ENCODE measurements around the gene FOXO6. TPM values are rescaled to one million over a fixed set of nuclear protein-coding genes. Genes with fewer than 3 reads are reported as not detected.

The FOXO6 gene
- total RNA-seq, 6 experiments from 2014 or later, result 0.12 to 0.55 (median 0.54) TPM; not detected in 3

DNA sequence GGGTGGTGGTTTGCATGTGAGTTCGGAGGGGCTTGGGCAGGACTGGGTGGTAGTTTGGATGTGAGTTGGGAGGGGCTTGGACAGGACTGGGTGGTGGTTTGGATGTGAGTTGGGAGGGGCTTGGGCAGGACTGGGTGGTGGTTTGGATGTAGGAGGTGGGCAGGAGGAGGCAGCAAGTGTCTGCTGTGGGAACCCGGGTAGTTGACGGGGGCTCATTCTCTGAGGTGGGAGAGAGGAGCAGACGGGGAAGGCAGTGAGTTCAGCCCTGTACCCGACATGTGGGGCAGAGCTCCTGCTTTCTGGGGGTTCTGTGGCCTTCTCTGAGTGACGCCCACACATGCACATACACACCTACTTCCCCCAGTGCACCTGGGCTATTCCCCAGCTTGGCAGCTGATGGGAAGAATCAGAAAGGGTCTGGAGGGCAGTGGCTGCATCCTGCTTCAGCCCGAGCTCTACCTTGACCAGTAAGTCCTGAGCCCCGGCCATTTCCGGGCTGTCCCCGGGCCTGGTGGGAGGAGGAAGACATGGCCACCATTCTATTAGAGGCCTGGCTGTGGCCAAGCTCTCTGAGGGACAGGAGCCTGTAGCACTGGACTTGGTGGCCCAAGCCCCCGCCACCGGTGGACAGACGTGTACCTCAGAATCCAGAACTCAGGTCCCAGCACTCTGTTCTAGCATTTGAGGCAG lies 65.1 kb downstream of the FOXO6 start:
- Histone ChIP-seq H3K27me3 (no peaks in the 10 kb centered on the region), H3K9me3 (no peaks in the 10 kb centered on the region), H3K36me3 (no peaks in the 10 kb centered on the region), H3K4me3 (no peak overlapping the region), H3K27ac (no peak overlapping the region), H3K4me1 (no peaks in the 10 kb centered on the region)
- ATAC-seq (no peak), DNase-seq (no peak)
- TF ChIP-seq, protein P1, sequence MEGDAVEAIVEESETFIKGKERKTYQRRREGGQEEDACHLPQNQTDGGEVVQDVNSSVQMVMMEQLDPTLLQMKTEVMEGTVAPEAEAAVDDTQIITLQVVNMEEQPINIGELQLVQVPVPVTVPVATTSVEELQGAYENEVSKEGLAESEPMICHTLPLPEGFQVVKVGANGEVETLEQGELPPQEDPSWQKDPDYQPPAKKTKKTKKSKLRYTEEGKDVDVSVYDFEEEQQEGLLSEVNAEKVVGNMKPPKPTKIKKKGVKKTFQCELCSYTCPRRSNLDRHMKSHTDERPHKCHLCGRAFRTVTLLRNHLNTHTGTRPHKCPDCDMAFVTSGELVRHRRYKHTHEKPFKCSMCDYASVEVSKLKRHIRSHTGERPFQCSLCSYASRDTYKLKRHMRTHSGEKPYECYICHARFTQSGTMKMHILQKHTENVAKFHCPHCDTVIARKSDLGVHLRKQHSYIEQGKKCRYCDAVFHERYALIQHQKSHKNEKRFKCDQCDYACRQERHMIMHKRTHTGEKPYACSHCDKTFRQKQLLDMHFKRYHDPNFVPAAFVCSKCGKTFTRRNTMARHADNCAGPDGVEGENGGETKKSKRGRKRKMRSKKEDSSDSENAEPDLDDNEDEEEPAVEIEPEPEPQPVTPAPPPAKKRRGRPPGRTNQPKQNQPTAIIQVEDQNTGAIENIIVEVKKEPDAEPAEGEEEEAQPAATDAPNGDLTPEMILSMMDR (IDR thresholded peaks at IDR 0.05), result no peak
- no peak for TF ChIP-seq POLR2A (IDR thresholded peaks at IDR 0.05)
- 91% methylated on average over 4 of the region's 13 CpGs for WGBS (ENCODE audit: insufficient coverage, low coverage, low lambda C conversion rate, missing lambda C conversion rate)
- intact Hi-C loops (cut with DNase I), result no loop called here

DNA sequence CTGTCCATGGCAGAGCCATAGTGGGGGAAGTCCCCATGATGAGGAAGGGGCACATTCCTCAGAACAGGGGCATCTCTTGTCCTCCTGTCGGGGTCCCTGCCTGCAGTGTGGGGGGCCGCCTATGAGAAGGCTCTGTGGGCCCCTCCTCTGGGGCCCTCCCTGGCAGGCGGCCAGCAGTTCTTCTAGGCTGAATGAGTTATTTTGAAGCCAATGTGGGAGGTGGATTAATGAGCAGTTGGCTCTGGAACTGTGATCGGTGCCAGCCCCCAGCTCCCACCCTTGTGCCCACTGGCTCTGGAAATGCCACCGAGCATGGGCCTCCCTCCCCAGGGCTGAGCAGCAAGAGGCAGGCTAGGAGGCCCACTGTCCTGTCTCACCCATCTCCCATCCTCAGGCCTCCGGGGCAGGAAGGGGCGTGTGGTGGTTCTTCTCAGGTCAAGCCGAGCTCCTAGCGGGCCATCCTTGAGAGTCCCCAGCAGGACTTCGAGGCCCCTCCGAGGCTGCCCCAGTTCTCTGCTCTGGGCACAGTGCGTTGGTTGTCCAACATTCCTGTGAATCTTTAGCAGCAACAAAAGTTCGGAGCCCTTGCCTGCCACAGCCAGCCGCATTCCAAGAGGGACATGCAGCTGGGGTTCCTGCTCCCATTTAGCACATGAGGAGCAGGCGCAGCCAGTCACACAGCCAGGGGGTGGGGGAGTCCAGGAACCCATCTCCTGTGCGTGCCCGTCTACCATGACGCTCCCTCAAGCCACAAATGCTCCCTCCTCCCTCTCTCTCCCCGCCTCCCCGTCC lies 66.1 kb downstream of the FOXO6 start:
- H3K27me3 ChIP-seq, result no peaks in the 10 kb centered on the region
- ATAC-seq (no peak), DNase-seq (no peak)
- no peak overlapping the region for H3K27ac ChIP-seq
- no peak overlapping the region for H3K4me3 ChIP-seq
- H3K4me1 ChIP-seq, result peaks cover 0 to 7% (median 0%) of the 10 kb centered on the region in 4 donors
- no peaks in the 10 kb centered on the region for H3K36me3 ChIP-seq
- no peaks in the 10 kb centered on the region for H3K9me3 ChIP-seq
- WGBS (ENCODE audit: insufficient coverage, low coverage, low lambda C conversion rate, missing lambda C conversion rate), result no CpG with 5 or more reads among the region's 20 CpGs
- TF ChIP-seq POLR2A (IDR thresholded peaks at IDR 0.05), result no peak
- TF ChIP-seq, protein P1 (IDR thresholded peaks at IDR 0.05), result no peak
- intact Hi-C loops (cut with DNase I), result no loop called here

DNA sequence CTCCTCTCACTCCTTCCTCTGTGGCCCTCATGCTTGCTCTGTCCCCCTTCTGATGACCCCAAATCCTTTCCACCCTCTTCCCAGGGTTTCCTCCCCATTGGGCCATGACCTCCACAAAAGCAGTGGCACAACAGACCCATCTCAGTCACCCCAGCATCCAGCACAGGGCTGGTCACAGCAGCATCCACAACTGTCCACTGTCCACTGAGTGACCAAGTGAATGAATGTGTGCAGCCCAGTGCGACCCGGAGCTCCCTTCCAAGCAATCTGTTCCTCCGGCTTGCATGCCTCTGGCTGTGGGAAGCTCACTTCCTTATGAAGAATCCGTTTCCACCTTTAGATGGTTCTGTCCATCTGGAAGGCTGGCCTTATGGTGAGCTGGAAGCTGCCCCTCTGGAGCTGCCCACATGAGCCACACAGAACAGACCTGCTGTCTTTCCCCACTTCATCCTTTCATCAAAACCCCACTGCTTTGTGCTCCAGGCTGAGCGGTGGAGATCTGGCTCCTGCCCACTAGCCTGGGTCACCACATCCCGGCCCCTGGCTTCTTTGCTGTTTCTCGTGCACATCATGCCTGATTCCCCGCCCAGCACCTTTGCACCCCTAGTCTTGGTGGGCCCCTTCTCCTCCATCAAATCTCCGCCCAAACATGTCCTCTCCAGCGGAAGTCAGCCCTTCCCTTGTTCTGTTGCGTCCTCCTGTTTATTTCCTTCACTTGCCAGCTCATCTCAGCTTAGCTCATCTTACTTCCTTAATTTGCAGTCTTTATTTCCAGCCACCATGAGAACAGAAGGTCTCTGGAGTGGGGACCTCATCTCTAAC lies 66.9 kb downstream of the FOXO6 start:
- Histone ChIP-seq H3K9me3 (no peaks in the 10 kb centered on the region), H3K27ac (no peak overlapping the region), H3K36me3 (no peaks in the 10 kb centered on the region), H3K4me1 (peaks cover 0 to 15% (median 0%) of the 10 kb centered on the region in 4 donors), H3K4me3 (no peak overlapping the region), H3K27me3 (no peaks in the 10 kb centered on the region)
- no peak for ATAC-seq
- 65% methylated on average over 8 of the region's 11 CpGs for WGBS (ENCODE audit: insufficient coverage, low coverage, low lambda C conversion rate, missing lambda C conversion rate)
- intact Hi-C loops (cut with DNase I), result no loop called here
- no peak for DNase-seq
- TF ChIP-seq, protein P1 (IDR thresholded peaks at IDR 0.05), result no peak

DNA sequence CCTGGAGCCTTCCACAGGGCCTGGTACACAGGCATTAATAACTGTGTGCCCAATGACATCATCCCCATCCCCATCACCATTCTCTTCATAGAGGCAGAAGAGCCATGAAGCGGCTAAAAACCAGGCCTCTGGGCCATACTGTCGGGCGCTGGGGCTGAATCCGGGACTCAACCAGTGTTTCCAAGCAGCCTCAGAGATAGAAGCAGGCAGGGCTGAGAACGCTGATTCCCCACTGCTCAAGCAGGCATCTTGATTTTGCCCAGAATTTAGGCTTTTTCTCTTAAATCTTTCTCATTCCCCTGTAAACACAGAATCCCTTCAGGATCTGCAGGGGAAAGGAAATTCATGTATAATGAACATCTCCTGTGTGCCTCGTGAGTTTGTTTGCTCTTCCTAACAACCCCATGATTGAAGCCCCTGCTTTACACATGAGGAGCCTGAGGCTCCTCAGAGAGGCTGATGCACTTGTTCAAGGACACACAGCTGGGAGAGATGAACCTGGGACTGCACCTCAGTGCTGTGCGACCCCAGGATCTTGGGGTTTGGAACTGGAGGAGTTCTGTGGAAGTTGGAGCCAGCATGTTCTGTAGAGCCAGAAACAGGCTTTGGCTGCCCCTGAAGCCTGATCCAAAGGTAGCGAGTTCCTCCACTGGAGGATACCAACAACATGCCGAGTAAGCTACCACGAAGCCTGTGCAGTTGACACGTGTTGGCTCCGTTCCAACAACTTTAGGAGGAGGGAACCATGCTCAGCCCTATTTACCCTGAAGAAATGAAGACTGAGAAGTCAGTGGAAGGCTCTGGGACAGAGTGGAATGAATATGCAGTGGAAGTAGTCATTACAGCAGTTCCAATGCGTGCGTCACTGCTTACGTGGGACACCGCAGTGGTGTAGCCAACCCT lies 67.8 kb downstream of the FOXO6 start:
- no peak overlapping the region for H3K4me3 ChIP-seq
- H3K9me3 ChIP-seq, result no peaks in the 10 kb centered on the region
- H3K27ac ChIP-seq, result no peak overlapping the region
- no peak for ATAC-seq
- peaks cover 0 to 17% (median 0%) of the 10 kb centered on the region in 4 donors for H3K4me1 ChIP-seq
- H3K27me3 ChIP-seq, result no peaks in the 10 kb centered on the region
- 75% methylated on average over 9 of the region's 16 CpGs for WGBS (ENCODE audit: insufficient coverage, low coverage, low lambda C conversion rate, missing lambda C conversion rate)
- no peak for TF ChIP-seq POLR2A (IDR thresholded peaks at IDR 0.05)
- TF ChIP-seq, protein P1 (IDR thresholded peaks at IDR 0.05), result no peak
- intact Hi-C loops (cut with DNase I), result no loop called here
- DNase-seq, result no peak
- no peaks in the 10 kb centered on the region for H3K36me3 ChIP-seq

Measured in right lobe of liver (tissue), 6 donors.